Thyroid gland (tissue), 4 donors: ENCODE data around the gene CSTPP1.

ENCODE experiments used
- POLR2A ChIP-seq, 2 donors: fragments of 450-650 bp; IDR thresholded peaks; one replicate each; pipeline ENCODE4 v1.6.1; 2017; ENCODE audit warnings: antibody characterized with exemption in 2 of 2, mild to moderate bottlenecking in 2 of 2, moderate library complexity in 1 of 2
- TF ChIP-seq, protein P1 (sequence below), 6 experiments: fragments of 200-600 bp in 3 of 6; fragments of 450-650 bp in 3 of 6; sonication (generic) in 3 of 6; IDR thresholded peaks; one replicate each; pipeline ENCODE4 v1.5.1; 2016 to 2019; ENCODE audit warnings: antibody characterized with exemption in 6 of 6, mild to moderate bottlenecking in 2 of 6, inconsistent platforms in 1 of 6, moderate library complexity in 1 of 6

DNA sequence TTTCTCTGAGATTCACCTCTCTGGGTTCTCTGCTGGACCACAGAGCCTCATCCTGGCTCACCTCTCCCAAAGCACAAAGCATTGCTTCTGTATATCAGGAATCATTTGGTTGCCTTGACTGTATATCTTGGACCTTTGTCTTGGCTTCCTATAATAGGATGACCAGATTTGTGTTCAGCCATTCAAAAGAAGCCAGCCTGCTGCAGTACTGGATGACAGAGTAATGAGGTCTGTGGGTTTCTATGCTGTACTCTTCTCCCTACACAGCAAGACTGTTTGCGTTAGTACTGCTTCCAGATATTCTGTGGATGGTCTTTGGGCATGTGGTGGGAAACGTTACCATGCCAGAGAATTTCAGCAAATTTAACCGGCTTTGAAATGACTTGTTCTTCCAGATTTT lies 200.4 kb downstream of the CSTPP1 start:
- no peak for TF ChIP-seq POLR2A (IDR thresholded peaks at IDR 0.05)
- TF ChIP-seq, protein P1, sequence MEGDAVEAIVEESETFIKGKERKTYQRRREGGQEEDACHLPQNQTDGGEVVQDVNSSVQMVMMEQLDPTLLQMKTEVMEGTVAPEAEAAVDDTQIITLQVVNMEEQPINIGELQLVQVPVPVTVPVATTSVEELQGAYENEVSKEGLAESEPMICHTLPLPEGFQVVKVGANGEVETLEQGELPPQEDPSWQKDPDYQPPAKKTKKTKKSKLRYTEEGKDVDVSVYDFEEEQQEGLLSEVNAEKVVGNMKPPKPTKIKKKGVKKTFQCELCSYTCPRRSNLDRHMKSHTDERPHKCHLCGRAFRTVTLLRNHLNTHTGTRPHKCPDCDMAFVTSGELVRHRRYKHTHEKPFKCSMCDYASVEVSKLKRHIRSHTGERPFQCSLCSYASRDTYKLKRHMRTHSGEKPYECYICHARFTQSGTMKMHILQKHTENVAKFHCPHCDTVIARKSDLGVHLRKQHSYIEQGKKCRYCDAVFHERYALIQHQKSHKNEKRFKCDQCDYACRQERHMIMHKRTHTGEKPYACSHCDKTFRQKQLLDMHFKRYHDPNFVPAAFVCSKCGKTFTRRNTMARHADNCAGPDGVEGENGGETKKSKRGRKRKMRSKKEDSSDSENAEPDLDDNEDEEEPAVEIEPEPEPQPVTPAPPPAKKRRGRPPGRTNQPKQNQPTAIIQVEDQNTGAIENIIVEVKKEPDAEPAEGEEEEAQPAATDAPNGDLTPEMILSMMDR (IDR thresholded peaks at IDR 0.05): no peak
